CD4-positive, alpha-beta T cell treated with Interleukin-2 at 100 ng/mL for 4 hours (primary cell): Measurements from ENCODE around the gene ATP11B.
A peak's percentile ranks its signal among the peaks of the same experiment; 100 is the strongest.

ENCODE experiments used
- DNase-seq: peaks from one replicate; pipeline ENCODE4 v3.0.0-alpha.2; 2020; ENCODE audit warnings: low spot score

ATP11B gene

DNA sequence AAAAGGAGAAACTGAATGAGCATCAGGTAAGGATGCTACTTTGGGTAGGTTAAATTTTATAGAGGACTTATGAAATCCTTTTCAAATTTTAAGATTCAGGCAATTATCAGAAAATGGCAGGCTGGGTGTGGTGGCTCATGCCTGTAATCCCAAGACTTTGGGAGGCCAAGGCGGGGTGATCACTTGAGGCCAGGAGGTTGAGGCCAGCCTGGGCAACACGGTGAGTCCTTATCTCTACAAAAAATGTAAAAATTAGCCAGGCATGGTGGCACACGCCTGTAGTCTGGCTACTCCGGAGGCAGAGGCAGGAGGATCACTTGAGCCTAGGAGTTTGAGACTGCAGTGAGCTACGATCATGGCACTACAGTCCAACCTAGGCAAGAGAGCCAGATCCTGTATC, 163.9 kb downstream of the ATP11B start:
- DNase-seq: no peak

DNA sequence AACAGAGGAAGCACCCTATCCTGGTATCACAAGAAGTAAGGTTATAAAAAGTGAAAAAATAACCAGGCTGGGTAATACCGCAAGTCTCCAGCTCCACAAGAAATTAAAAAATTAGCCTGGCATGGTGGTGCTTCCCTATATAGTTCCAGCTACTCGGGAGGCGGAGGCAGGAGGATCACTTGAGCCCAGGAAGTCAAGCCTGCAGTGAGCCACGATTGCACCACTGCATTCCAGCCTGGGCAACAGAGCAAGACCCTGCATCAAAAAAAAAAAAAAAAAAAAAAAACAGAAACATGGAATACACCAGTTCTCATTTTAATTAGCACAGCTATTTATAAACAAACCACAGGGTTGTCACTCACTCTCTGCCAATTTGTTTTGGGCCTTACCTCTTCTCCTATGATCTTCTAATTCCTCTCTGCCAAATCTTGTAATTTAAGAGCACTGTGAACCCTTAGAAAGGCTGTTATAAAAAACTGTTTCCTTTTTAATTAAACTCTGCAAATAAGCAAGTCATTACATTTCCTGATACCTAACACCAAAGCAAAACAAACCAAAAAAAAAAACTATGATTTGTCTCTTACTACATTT, 164.5 kb downstream of the ATP11B start:
- no peak for DNase-seq

DNA sequence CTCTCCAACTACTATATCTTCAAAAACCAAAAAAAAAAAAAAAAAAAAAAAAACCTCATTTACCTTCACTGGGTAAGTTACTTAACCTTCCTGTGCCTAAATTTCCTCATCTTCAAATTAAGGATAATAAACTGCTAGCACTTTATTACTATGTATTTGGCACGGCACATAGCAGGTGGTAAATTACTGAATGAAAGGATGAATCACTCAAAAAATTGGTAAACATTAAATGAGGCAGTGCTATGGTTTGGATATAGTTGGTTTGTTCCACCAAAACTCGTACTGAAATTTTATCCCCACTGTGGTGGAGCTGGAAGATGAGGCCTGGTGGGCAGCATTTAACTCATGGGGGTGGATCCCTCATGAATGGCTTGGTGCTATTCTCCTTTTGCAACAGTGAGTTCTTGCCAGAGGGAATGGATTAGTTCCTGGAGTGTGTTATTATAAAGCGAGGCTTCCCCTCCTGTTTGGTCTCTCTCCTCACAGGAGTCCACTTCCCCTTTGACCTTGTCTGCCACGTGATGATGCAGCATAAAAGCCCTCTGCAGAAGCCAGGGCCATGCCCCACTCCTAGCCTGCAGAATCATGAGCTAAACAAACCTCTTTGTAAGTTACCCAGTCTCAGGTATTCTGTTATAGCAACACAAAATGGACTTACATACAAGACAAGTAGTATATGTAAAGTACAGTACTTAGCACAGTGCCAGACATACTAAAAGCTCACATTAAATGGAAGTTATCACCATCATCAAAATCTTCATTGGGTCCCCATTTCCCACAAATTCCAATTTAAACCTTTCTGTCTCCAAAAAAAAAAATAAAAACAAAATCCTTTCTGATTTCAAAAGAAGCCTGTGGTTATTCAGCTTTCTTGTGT, 166.4 kb downstream of the ATP11B start:
- DNase-seq: no peak

DNA sequence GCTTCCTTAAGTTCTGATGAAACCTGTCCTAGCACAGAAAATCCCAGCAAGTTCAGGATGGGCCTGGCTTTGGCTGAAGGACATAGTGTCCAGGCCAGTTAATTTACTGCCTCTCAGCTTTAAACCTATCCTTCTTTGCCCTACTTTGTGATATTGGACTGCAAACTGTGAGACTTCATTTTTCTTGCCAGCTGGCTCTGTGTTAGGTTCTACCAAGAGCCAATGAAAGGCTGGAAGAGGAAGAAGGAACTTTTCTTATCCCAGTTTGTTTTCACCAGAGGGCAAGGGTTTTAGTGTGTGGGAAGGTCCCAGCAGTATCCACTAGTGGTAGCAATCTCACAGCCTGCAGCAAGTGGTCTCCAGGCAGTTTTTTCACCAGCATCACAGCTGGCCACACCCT, 168.9 kb downstream of the ATP11B start:
- DNase-seq: no peak

DNA sequence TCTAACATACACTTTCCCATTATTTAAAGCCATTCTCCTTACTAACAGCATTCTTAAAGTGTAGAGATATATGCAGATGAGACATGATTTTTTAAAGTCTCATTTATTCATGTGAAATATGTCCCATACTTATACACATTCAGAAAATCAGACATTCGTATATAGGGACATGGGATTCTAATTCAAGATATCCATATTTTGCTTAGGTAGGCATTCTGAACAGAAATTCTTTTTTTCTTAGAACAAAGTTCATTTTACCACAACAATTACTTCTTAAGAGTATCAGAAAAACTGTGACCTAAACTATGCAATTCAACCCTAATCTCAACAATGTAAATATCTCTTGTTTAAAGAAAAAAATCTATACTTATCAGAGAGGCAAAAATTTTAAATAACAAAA, 170.9 kb downstream of the ATP11B start:
- no peak for DNase-seq

DNA sequence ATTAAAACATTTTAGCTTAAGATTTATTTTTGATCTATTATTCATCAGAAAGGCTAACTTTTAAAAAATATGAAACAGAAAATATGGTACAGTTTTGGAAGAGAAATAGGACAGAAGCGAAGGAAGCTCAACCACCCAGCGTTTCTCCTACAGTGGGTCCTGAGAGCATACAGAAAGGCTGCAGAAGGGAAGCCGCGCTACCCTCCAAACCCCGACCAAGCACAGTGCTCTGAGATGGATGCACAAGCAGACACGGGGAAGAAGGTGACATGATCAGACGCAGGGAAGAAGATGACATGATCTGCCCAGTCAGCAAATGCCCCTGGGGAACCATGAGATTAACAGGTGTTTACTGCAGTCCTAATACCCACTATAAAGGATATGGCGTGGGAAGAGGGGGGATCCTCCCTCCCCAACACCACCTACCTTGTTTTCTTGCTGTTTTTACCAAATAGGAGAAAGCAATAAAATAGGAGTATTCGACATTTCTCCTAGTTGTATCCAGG, 172.6 kb downstream of the ATP11B start:
- DNase-seq: no peak

DNA sequence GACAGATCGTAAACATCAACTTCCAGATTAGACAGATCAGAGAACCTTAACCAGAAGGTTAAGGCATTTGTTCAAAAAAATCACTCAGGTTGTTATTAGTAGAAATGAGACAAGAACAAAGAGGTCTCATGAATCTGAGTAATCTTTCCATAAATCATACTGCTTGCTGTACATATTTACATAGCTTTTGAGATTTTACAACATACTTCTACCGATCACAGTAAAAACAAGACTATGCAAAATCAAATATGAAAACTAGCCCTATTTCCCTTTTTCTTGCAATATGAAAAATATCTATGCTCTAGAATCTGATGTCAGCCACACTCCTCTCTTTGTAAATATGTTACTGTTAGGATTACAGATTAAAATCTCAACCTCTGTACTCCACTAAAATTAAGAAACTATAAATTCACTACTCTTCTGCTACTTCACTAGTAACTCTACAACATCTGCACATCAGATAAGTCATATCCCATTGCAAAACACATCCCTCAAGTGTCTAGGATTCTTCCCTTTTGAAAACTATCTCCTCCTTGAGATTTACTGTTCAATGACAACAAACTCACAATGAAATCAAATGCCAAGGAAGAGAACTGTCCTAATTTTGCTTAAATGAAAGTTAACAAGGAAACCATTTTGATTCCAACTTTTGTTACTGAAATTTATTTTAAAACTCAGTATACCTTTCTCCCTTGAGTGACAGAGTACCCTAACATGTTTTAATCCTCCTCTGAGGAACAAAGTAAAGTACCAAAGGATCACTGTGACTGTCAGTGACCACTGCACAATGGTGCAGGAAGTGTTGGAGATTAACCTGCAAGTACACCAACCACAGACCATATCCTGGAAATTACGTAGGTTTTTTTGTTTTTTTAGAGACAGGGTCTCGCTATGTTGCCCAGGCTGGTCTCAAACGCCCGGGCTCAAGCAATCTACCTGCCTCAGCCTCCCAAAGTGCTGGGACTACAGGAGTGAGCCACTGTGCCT, 174.2 kb downstream of the ATP11B start:
- peak; percentile 30 for DNase-seq

DNA sequence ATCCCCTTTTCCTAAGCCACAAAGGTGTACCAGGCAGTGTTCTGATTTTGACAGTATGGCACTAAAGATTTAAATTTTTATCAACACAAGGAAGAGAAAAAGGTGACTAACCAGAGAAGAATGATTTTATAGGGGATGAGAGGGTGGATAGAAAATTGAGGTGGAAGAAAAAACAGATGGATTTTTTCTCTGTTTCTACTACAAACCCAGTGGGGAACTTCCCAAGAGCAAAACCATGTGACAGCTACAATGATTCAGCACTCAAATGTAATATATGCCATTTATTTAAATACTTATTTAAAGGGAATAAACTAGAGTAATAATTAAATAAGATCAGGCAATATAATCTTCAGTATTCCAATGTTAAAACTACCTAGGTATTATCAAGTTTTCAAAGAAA, 176.0 kb downstream of the ATP11B start:
- no peak for DNase-seq

DNA sequence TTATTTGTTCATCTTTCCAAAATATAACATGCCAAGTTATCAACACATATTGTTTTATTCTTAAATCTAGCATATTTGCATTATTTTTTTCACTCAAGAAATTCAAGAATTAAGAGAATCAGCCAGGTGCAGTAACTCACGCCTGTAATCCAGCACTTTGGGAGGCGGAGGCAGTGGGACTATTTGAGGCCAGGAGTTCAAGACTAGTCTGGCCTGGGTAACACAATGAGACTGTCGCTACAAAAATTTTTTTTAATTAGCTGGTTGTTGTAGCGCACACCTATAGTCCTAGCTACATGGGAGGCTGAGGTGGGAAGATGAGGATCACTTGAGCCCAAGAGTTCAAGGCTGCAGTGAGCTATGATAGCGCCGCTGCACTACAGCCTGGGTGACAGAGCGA, 176.5 kb downstream of the ATP11B start:
- DNase-seq: no peak

DNA sequence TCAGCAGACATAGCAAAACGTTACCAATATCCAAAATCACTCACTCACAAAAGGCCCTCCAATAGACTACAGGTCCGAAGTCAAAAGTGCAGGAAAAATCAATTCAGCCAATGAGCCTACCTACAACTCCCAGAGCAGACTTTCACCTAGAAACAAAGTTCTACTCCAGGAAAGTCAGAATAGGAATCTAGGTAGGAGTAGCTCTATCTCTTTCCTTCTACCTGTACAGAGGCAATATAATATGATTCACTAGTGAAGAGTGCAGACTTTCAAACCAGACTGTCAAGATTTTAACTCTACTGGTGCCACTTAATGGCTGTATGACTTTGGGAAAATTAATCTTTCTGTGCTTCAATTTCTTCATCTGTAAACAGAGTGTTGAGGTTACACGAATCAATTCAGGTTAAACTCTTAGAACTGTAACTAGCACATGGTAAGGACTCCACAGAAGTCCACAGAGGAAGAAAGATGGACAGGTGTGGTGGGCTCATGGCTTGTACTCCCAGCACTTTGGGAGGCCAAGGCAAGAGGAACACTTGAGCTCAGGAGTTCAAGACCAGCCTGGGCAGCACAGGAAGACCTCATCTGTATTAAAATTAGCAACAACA, 177.6 kb downstream of the ATP11B start:
- no peak for DNase-seq
